Measurements from ENCODE around the gene FOXL2NB.
"Not testable (repeated sequence)": the region's sequence is repeated elsewhere in the genome, so short reads cannot be mapped to it uniquely, and the experiment has no call there.

GRCh38 chr3:138922400-138922799 is 24.6 kb upstream of the FOXL2NB start:
- not testable (repeated sequence) for TF ChIP-seq CTCF (IDR thresholded peaks at IDR 0.05); ZFX (IDR thresholded peaks at IDR 0.05; ENCODE audit: borderline replicate concordance)

Measured in 22Rv1 (cell line).